Stimulated activated CD8-positive, alpha-beta memory T cell treated with anti-CD3 and anti-CD28 coated beads, Interleukin-7, amount 100 ng/mL, for 4 hours (primary cell): ENCODE data around the gene PTGDS.

Experiments
- DNase-seq, 2 donors: peaks; one replicate each; pipeline ENCODE4 v3.0.0-alpha.2; 2020; ENCODE audit warnings: low read depth in 2 of 2

Gene PTGDS

GRCh38 chr9:137022662-137023008 is 45.3 kb downstream of the PTGDS start:
- no peak for DNase-seq

GRCh38 chr9:137023157-137023556 is 45.9 kb downstream of the PTGDS start:
- DNase-seq: no peak

- no peak for DNase-seq
Observed at GRCh38 chr9:137023583-137023991, 46.3 kb downstream of the PTGDS start.

- DNase-seq: no peak
Observed at GRCh38 chr9:137025517-137025966, 48.2 kb downstream of the PTGDS start.

GRCh38 chr9:137026384-137026783 is 49.1 kb downstream of the PTGDS start:
- no peak for DNase-seq

GRCh38 chr9:137026828-137027227 is 49.5 kb downstream of the PTGDS start:
- DNase-seq: no peak

- DNase-seq: no peak
Observed at GRCh38 chr9:137027369-137028262, 50.3 kb downstream of the PTGDS start, which contains the start of gene ABCA2. ABCA2 (minus strand) TSS chr9:137028237; CDS start chr9:137028140, 97 bp downstream.

- DNase-seq: peak in 1 of 2 donors; percentile 67
Observed at GRCh38 chr9:137028263-137029057, 51.2 kb downstream of the PTGDS start.

GRCh38 chr9:137029058-137029936 is 52.0 kb downstream of the PTGDS start:
- DNase-seq: peak in 1 of 2 donors; percentile 50

GRCh38 chr9:137030006-137030405 is 52.7 kb downstream of the PTGDS start:
- no peak for DNase-seq

GRCh38 chr9:137030538-137031527 is 53.5 kb downstream of the PTGDS start:
- no peak for DNase-seq
